ENCODE results near the gene TNF.
"Not testable (repeated sequence)": the region's sequence is repeated elsewhere in the genome, so short reads cannot be mapped to it uniquely, and the experiment has no call there.

TNF gene

GRCh38 chr6:31588871-31589650, 13.7 kb downstream of the TNF start:
- no peak for DNase-seq

GRCh38 chr6:31590691-31591090, 15.3 kb downstream of the TNF start:
- DNase-seq = not testable (repeated sequence)

GRCh38 chr6:31592396-31592771, 17.0 kb downstream of the TNF start:
- no peak for DNase-seq

- peak in 1 of 2 donors; percentile 83 for DNase-seq
These were observed 21.6 kb downstream of the TNF start for GRCh38 chr6:31597006-31597405.

- DNase-seq = no peak
These were observed 32.0 kb downstream of the TNF start for GRCh38 chr6:31607317-31607716.

- DNase-seq = no peak
These were observed 34.4 kb downstream of the TNF start for GRCh38 chr6:31609519-31610406.

- DNase-seq = no peak
These were observed 35.6 kb downstream of the TNF start for GRCh38 chr6:31610968-31611367.

GRCh38 chr6:31614075-31614619, 38.8 kb downstream of the TNF start:
- DNase-seq = no peak

- DNase-seq = no peak
These were observed 39.6 kb downstream of the TNF start, which contains the start of gene AIF1 for GRCh38 chr6:31614684-31615578. TSS of gene AIF1 (plus strand) at chr6:31615234. CDS start at chr6:31615330, 96 bp downstream.

- DNase-seq = peak; percentile 17 to 77
These were observed 40.4 kb downstream of the TNF start for GRCh38 chr6:31615748-31616147.

- no peak for DNase-seq
These were observed 41.6 kb downstream of the TNF start for GRCh38 chr6:31617010-31617409.

GRCh38 chr6:31619805-31620585, 44.6 kb downstream of the TNF start:
- DNase-seq = peak; percentile 97 to 98

- DNase-seq = peak; percentile 38 to 97
These were observed 45.4 kb downstream of the TNF start, which contains the start of gene PRRC2A for GRCh38 chr6:31620586-31621319. TSS of gene PRRC2A (plus strand) at chr6:31620715. CDS start at chr6:31622790, 2,075 bp downstream.

- no peak for DNase-seq
These were observed 46.1 kb downstream of the TNF start for GRCh38 chr6:31621320-31621939.

GRCh38 chr6:31621991-31622390, 46.6 kb downstream of the TNF start:
- DNase-seq = no peak

- no peak for DNase-seq
These were observed 47.3 kb downstream of the TNF start for GRCh38 chr6:31622684-31623091.

- DNase-seq = no peak
These were observed 48.7 kb downstream of the TNF start for GRCh38 chr6:31624070-31624469.

- DNase-seq = no peak
These were observed 51.6 kb downstream of the TNF start for GRCh38 chr6:31626952-31627351.

- DNase-seq = no peak
These were observed 52.4 kb downstream of the TNF start for GRCh38 chr6:31627690-31628287.

Measured in bone marrow (tissue), 2 donors.